WTC11 (cell line): ENCODE results near the gene AKT2. TPM values are rescaled to one million over a fixed set of nuclear protein-coding genes. Genes with fewer than 3 reads are reported as not detected.

Experiments
- ATAC-seq: fragments of 200-7000 bp; cut with Tn5 transposase; 2 replicates; pipeline ENCODE4 v1.10.0; 2021; ENCODE audit warnings: mild to moderate bottlenecking, moderate library complexity
- CTCF ChIA-PET: fragments of 300-600 bp; sonication (Branson Sonifier 250); formaldehyde crosslinking; loops from one replicate; lab custom pipeline; 2021; ENCODE audit warnings: antibody characterized with exemption; lab: Charles Lee
- POLR2A ChIA-PET: fragments of 350-600 bp; sonication (Branson Sonifier 250); formaldehyde crosslinking; loops from one replicate; lab custom pipeline; 2021; ENCODE audit warnings: antibody characterized with exemption; lab: Charles Lee
- DNase-seq: peaks from one replicate; pipeline ENCODE4 v3.0.0; 2021; ENCODE audit warnings: low spot score
- H3K27ac Mint-ChIP-seq: 2 replicates; pipeline ENCODE4 v1.8.0; 2021; ENCODE audit warnings: mixed read lengths
- H3K27me3 Mint-ChIP-seq: 2 replicates; pipeline ENCODE4 v1.8.0; 2021; ENCODE audit warnings: low read depth, mild to moderate bottlenecking, moderate library complexity, mixed read lengths
- H3K36me3 Mint-ChIP-seq: 2 replicates; pipeline ENCODE4 v1.8.0; 2021; ENCODE audit warnings: mixed read lengths
- H3K4me1 Mint-ChIP-seq: 2 replicates; pipeline ENCODE4 v1.8.0; 2022; ENCODE audit warnings: mixed read lengths
- H3K4me3 Mint-ChIP-seq: 2 replicates; pipeline ENCODE4 v1.8.0; 2021; ENCODE audit warnings: mild to moderate bottlenecking, moderate library complexity, mixed read lengths
- H3K9me3 Mint-ChIP-seq: 2 replicates; pipeline ENCODE4 v1.8.0; 2021; ENCODE audit warnings: mixed read lengths
- ATF6 ChIP-seq: sonication (generic); formaldehyde crosslinking; IDR thresholded peaks from 2 replicates; pipeline ENCODE4 v1.8.1; 2023; ENCODE audit warnings: mild to moderate bottlenecking, missing genetic modification reagents
- CBFB ChIP-seq: sonication (generic); formaldehyde crosslinking; IDR thresholded peaks from 2 replicates; pipeline ENCODE4 v1.8.1; 2022; ENCODE audit warnings: mild to moderate bottlenecking, low read depth, missing genetic modification reagents
- E2F4 ChIP-seq: sonication (generic); formaldehyde crosslinking; IDR thresholded peaks from 2 replicates; pipeline ENCODE4 v1.8.1; 2022; ENCODE audit warnings: low read depth, mild to moderate bottlenecking, moderate library complexity, missing genetic modification reagents, borderline replicate concordance
- EMX1 ChIP-seq: fragments of 250-450 bp; sonication (Bioruptor Pico); IDR thresholded peaks from 2 replicates; pipeline ENCODE4 v1.8.0; 2021; ENCODE audit warnings: mild to moderate bottlenecking
- FOXK1 ChIP-seq: sonication (generic); formaldehyde crosslinking; IDR thresholded peaks from 2 replicates; pipeline ENCODE4 v1.8.0; 2022; ENCODE audit warnings: mild to moderate bottlenecking, moderate library complexity, missing genetic modification reagents
- FOXP1 ChIP-seq: sonication (generic); formaldehyde crosslinking; IDR thresholded peaks from 2 replicates; pipeline ENCODE4 v1.8.0; 2022; ENCODE audit warnings: missing genetic modification reagents, mild to moderate bottlenecking, moderate library complexity, borderline replicate concordance
- GRHL2 ChIP-seq: fragments of 250-450 bp; sonication (Bioruptor Pico); IDR thresholded peaks from 2 replicates; pipeline ENCODE4 v1.8.0; 2022; ENCODE audit warnings: mild to moderate bottlenecking, moderate library complexity; ENCODE audit not compliant: insufficient replicate concordance, severe bottlenecking
- GTF2I ChIP-seq: fragments of 250-450 bp; sonication (Bioruptor Pico); conservative IDR thresholded peaks from 2 replicates; pipeline ENCODE4 v1.4.0; 2021; ENCODE audit warnings: mild to moderate bottlenecking
- JUN ChIP-seq: sonication (generic); formaldehyde crosslinking; IDR thresholded peaks from 2 replicates; pipeline ENCODE4 v1.8.0; 2023; ENCODE audit warnings: mild to moderate bottlenecking, missing genetic modification reagents
- NR3C1 ChIP-seq: sonication (generic); formaldehyde crosslinking; conservative IDR thresholded peaks from 2 replicates; pipeline ENCODE4 v1.8.1; 2023; ENCODE audit warnings: low read depth, mild to moderate bottlenecking, missing genetic modification reagents
- PRRX2 ChIP-seq: fragments of 250-450 bp; sonication (Bioruptor Pico); IDR thresholded peaks from 2 replicates; pipeline ENCODE4 v1.8.0; 2021; ENCODE audit warnings: mild to moderate bottlenecking
- RELA ChIP-seq: sonication (generic); formaldehyde crosslinking; IDR thresholded peaks from 2 replicates; pipeline ENCODE4 v1.8.1; 2022; ENCODE audit warnings: missing genetic modification reagents, mild to moderate bottlenecking, borderline replicate concordance
- SMAD4 ChIP-seq: sonication (generic); formaldehyde crosslinking; IDR thresholded peaks from 2 replicates; pipeline ENCODE4 v1.8.0; 2022; ENCODE audit warnings: mild to moderate bottlenecking, missing genetic modification reagents
- TCF7 ChIP-seq: sonication (generic); formaldehyde crosslinking; IDR thresholded peaks from 2 replicates; pipeline ENCODE4 v1.8.0; 2022; ENCODE audit warnings: mild to moderate bottlenecking, low read depth, missing genetic modification reagents, moderate library complexity
- USF1 ChIP-seq: sonication (generic); formaldehyde crosslinking; IDR thresholded peaks from 2 replicates; pipeline ENCODE4 v1.8.0; 2022; ENCODE audit warnings: mild to moderate bottlenecking, missing genetic modification reagents
- ZBTB43 ChIP-seq: sonication (generic); formaldehyde crosslinking; IDR thresholded peaks from 2 replicates; pipeline ENCODE4 v1.8.1; 2023; ENCODE audit warnings: mild to moderate bottlenecking, missing genetic modification reagents
- ZNF138 ChIP-seq: sonication (generic); formaldehyde crosslinking; conservative IDR thresholded peaks from 2 replicates; pipeline ENCODE4 v1.8.1; 2022; ENCODE audit warnings: mild to moderate bottlenecking, moderate library complexity, missing genetic modification reagents
- ZNF317 ChIP-seq: sonication (generic); formaldehyde crosslinking; IDR thresholded peaks from 2 replicates; pipeline ENCODE4 v1.8.1; 2023; ENCODE audit warnings: low read depth, mild to moderate bottlenecking, moderate library complexity, missing genetic modification reagents, borderline replicate concordance
- total RNA-seq: library from RNA; stranded (reverse); gene quantifications from 3 replicates; pipeline ENCODE4 v1.2.3, GENCODE V29; 2021
- TF ChIP-seq, protein P1 (sequence below): sonication (generic); formaldehyde crosslinking; IDR thresholded peaks from 2 replicates; pipeline ENCODE4 v1.8.0; 2023; ENCODE audit warnings: missing genetic modification reagents
- TF ChIP-seq, protein P2 (sequence below): sonication (generic); formaldehyde crosslinking; IDR thresholded peaks from 2 replicates; pipeline ENCODE4 v1.8.0; 2022; ENCODE audit warnings: mild to moderate bottlenecking, missing genetic modification reagents
- TF ChIP-seq, protein P3 (sequence below): fragments of 200-600 bp; IDR thresholded peaks from 2 replicates; pipeline ENCODE4 v1.8.0; 2022; ENCODE audit warnings: antibody characterized with exemption

The AKT2 gene
- total RNA-seq, 1 experiment from 2014 or later = 156 TPM

DNA sequence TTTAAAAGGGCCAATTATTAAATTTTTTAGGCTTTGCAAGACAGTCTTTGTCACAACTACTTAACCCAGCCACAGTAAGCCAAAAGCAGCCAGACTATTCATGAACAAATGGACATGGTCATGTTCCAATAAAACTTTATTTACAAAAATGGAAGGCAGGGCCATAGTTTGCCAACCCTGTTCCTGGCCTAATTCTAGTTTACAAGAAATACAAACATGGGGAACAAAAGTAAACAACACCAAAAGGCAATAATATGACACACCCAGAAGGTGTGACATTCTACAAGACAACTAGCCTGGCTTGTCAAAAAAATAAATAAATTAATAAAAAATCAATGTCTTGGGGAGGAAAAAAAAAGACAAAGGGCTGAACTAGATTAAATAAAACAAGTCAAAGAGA, 33.9 kb downstream of the AKT2 start:
- no peak for TF ChIP-seq FOXP1
- TF ChIP-seq CBFB (CRISPR knock-in tag) = no peak
- TF ChIP-seq, protein P1, sequence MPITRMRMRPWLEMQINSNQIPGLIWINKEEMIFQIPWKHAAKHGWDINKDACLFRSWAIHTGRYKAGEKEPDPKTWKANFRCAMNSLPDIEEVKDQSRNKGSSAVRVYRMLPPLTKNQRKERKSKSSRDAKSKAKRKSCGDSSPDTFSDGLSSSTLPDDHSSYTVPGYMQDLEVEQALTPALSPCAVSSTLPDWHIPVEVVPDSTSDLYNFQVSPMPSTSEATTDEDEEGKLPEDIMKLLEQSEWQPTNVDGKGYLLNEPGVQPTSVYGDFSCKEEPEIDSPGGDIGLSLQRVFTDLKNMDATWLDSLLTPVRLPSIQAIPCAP (CRISPR knock-in tag) = no peak
- no peak for TF ChIP-seq PRRX2 (CRISPR knock-in tag)
- ChIA-PET POLR2A (no interaction called here), CTCF (interaction anchor here (1.6 to 1.8 kb wide), 2 partner anchors 34 to 298 kb away, joined by 3 to 20 read pairs; partner anchors contain the start of gene TTC9B)
- ATAC-seq (no peak), DNase-seq (no peak)
- H3K4me3 Mint-ChIP-seq = no peak overlapping the region
- H3K36me3 Mint-ChIP-seq = peaks cover 22% of the 10 kb centered on the region
- no peak overlapping the region for H3K27ac Mint-ChIP-seq
- H3K27me3 Mint-ChIP-seq = no peaks in the 10 kb centered on the region
- H3K9me3 Mint-ChIP-seq = no peaks in the 10 kb centered on the region
- peaks cover 16% of the 10 kb centered on the region for H3K4me1 Mint-ChIP-seq

GRCh38 chr19:40249781-40250180, 35.4 kb downstream of the AKT2 start:
- DNase-seq (no peak), ATAC-seq (no peak)
- no peaks in the 10 kb centered on the region for H3K9me3 Mint-ChIP-seq
- H3K27me3 Mint-ChIP-seq = no peaks in the 10 kb centered on the region
- POLR2A ChIA-PET = no interaction called here
- CTCF ChIA-PET = interaction anchor here (1.0 to 1.7 kb wide), 3 partner anchors 32 to 171 kb away, joined by 3 to 5 read pairs (median 3); no protein-coding TSS in a partner anchor
- H3K4me1 Mint-ChIP-seq = peaks cover 19% of the 10 kb centered on the region
- H3K4me3 Mint-ChIP-seq = no peak overlapping the region
- H3K36me3 Mint-ChIP-seq = peaks cover 7% of the 10 kb centered on the region
- TF ChIP-seq E2F4 (no peak), ZBTB43 (CRISPR knock-in tag) (no peak), ZNF138 (CRISPR knock-in tag) (no peak), TCF7 (CRISPR knock-in tag) (no peak), EMX1 (CRISPR knock-in tag) (no peak), PRRX2 (CRISPR knock-in tag) (no peak), GTF2I (CRISPR knock-in tag) (no peak), USF1 (no peak), SMAD4 (CRISPR knock-in tag) (no peak), RELA (CRISPR knock-in tag) (no peak), GRHL2 (no peak)
- TF ChIP-seq, protein P2, sequence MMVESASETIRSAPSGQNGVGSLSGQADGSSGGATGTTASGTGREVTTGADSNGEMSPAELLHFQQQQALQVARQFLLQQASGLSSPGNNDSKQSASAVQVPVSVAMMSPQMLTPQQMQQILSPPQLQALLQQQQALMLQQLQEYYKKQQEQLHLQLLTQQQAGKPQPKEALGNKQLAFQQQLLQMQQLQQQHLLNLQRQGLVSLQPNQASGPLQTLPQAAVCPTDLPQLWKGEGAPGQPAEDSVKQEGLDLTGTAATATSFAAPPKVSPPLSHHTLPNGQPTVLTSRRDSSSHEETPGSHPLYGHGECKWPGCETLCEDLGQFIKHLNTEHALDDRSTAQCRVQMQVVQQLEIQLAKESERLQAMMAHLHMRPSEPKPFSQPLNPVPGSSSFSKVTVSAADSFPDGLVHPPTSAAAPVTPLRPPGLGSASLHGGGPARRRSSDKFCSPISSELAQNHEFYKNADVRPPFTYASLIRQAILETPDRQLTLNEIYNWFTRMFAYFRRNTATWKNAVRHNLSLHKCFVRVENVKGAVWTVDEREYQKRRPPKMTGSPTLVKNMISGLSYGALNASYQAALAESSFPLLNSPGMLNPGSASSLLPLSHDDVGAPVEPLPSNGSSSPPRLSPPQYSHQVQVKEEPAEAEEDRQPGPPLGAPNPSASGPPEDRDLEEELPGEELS (CRISPR knock-in tag) = no peak
- TF ChIP-seq, protein P1 (CRISPR knock-in tag) = no peak
- peak overlapping the region; percentile 18 for H3K27ac Mint-ChIP-seq

- Mint-ChIP-seq H3K4me1 (peaks cover 20% of the 10 kb centered on the region), H3K36me3 (peaks cover 6% of the 10 kb centered on the region), H3K27me3 (no peaks in the 10 kb centered on the region), H3K4me3 (no peak overlapping the region), H3K27ac (no peak overlapping the region), H3K9me3 (no peaks in the 10 kb centered on the region)
- POLR2A ChIA-PET = no interaction called here
- DNase-seq (no peak), ATAC-seq (no peak)
- CTCF ChIA-PET = interaction anchor here (1.0 to 1.7 kb wide), 3 partner anchors 32 to 171 kb away, joined by 3 to 5 read pairs (median 3); no protein-coding TSS in a partner anchor
- TF ChIP-seq ATF6 (CRISPR knock-in tag) = no peak
- no peak for TF ChIP-seq RELA (CRISPR knock-in tag)
- TF ChIP-seq GRHL2 = no peak
- no peak for TF ChIP-seq FOXK1
- TF ChIP-seq, protein P3, sequence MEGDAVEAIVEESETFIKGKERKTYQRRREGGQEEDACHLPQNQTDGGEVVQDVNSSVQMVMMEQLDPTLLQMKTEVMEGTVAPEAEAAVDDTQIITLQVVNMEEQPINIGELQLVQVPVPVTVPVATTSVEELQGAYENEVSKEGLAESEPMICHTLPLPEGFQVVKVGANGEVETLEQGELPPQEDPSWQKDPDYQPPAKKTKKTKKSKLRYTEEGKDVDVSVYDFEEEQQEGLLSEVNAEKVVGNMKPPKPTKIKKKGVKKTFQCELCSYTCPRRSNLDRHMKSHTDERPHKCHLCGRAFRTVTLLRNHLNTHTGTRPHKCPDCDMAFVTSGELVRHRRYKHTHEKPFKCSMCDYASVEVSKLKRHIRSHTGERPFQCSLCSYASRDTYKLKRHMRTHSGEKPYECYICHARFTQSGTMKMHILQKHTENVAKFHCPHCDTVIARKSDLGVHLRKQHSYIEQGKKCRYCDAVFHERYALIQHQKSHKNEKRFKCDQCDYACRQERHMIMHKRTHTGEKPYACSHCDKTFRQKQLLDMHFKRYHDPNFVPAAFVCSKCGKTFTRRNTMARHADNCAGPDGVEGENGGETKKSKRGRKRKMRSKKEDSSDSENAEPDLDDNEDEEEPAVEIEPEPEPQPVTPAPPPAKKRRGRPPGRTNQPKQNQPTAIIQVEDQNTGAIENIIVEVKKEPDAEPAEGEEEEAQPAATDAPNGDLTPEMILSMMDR = no peak
- TF ChIP-seq JUN (CRISPR knock-in tag) = no peak
- TF ChIP-seq ZNF317 = no peak
- no peak for TF ChIP-seq CBFB (CRISPR knock-in tag)
- no peak for TF ChIP-seq NR3C1
Measured at GRCh38 chr19:40249201-40249600, 35.9 kb downstream of the AKT2 start.
